ENCODE data around the gene S100A16. TPM values are rescaled to one million over a fixed set of nuclear protein-coding genes. Genes with fewer than 3 reads are reported as not detected.

The S100A16 gene
- total RNA-seq, 5 donors from 2014 or later (not counting 1 experiment from before 2014, with no cell fraction given) = 0.53 to 1.0 (median 0.82) TPM; not detected in 2

- H3K9me3 Mint-ChIP-seq = no peaks in the 10 kb centered on the region
- ChIA-PET POLR2A (no interaction called here), CTCF (interaction anchor here in 1 of 2 donors (1.3 kb wide), 1 partner anchor 106 kb away, joined by 4 read pairs; no protein-coding TSS in a partner anchor)
- Histone ChIP-seq H3K36me3 (ENCODE audit: control insufficient read depth in 2 of 2, extremely low read depth in 1 of 2, insufficient read depth in 1 of 2, low read length in 1 of 2) (no peaks in the 10 kb centered on the region), H3K27me3 (replicated peaks in 1 of 2; ENCODE audit: control insufficient read depth in 2 of 2, extremely low read depth in 1 of 2, insufficient read depth in 2 of 2, low read length in 1 of 2) (peaks cover 0 to 20% of the 10 kb centered on the region in 2 experiments), H3K9me3 (no peaks in the 10 kb centered on the region), H3K4me1 (ENCODE audit: control insufficient read depth in 1 of 2, extremely low read depth in 1 of 2, insufficient read depth in 2 of 2, low read length in 2 of 2) (peaks cover 0 to 6% of the 10 kb centered on the region in 2 experiments), H3K4me3 (ENCODE audit: control insufficient read depth in 1 of 2, extremely low read depth in 1 of 2, low read length in 1 of 2) (no peak overlapping the region), H3K27ac (ENCODE audit: low read length) (no peak overlapping the region)
- H3K27ac Mint-ChIP-seq = no peak overlapping the region
- H3K27me3 Mint-ChIP-seq = no peaks in the 10 kb centered on the region
- no peak for ATAC-seq (replicated peaks in 1 of 4)
- H3K4me1 Mint-ChIP-seq = peaks cover 5 to 7% (median 5%) of the 10 kb centered on the region in 3 donors
- no peak overlapping the region for H3K4me3 Mint-ChIP-seq
- H3K36me3 Mint-ChIP-seq = no peaks in the 10 kb centered on the region
- WGBS (ENCODE audit: insufficient coverage) = 91% methylated on average over 4 of the region's 5 CpGs
- no peak for DNase-seq
These were observed 4.0 kb upstream of the S100A16 start for GRCh38 chr1:153616917-153617311.

GRCh38 chr1:153616144-153616916 is 3.4 kb upstream of the S100A16 start, which contains the start of gene S100A14:
S100A14 (minus strand) TSS chr1:153616325; CDS start chr1:153615858, 467 bp downstream.
- no peaks in the 10 kb centered on the region for H3K27me3 Mint-ChIP-seq
- H3K36me3 ChIP-seq (ENCODE audit: control insufficient read depth in 2 of 2, extremely low read depth in 1 of 2, insufficient read depth in 1 of 2, low read length in 1 of 2) = no peaks in the 10 kb centered on the region
- H3K27ac ChIP-seq (ENCODE audit: low read length) = no peak within 1 kb of the TSS
- 82% methylated on average over 3 of the region's 10 CpGs for WGBS (ENCODE audit: insufficient coverage)
- no peak within 1 kb of the TSS for H3K4me3 Mint-ChIP-seq
- no peak within 1 kb of the TSS for H3K4me3 ChIP-seq (ENCODE audit: control insufficient read depth in 1 of 2, extremely low read depth in 1 of 2, low read length in 1 of 2)
- H3K4me1 ChIP-seq (ENCODE audit: control insufficient read depth in 1 of 2, extremely low read depth in 1 of 2, insufficient read depth in 2 of 2, low read length in 2 of 2) = peaks cover 0 to 6% of the 10 kb centered on the region in 2 experiments
- H3K27me3 ChIP-seq (replicated peaks in 1 of 2; ENCODE audit: control insufficient read depth in 2 of 2, extremely low read depth in 1 of 2, insufficient read depth in 2 of 2, low read length in 1 of 2) = peaks cover 0 to 20% of the 10 kb centered on the region in 2 experiments
- H3K9me3 ChIP-seq = no peaks in the 10 kb centered on the region
- peaks cover 5 to 7% (median 5%) of the 10 kb centered on the region in 3 donors for H3K4me1 Mint-ChIP-seq
- no peak within 1 kb of the TSS for H3K27ac Mint-ChIP-seq
- DNase-seq (no peak), ATAC-seq (replicated peaks in 1 of 4) (no peak)
- ChIA-PET CTCF (no interaction called here), POLR2A (interaction anchor here in 1 of 2 donors (0.6 kb wide), 1 partner anchor 147 kb away, joined by 3 read pairs; no protein-coding TSS in a partner anchor)
- H3K36me3 Mint-ChIP-seq = no peaks in the 10 kb centered on the region
- H3K9me3 Mint-ChIP-seq = no peaks in the 10 kb centered on the region

GRCh38 chr1:153615406-153615805 is 2.5 kb upstream of the S100A16 start:
- Mint-ChIP-seq H3K4me3 (no peak overlapping the region), H3K27me3 (no peaks in the 10 kb centered on the region), H3K9me3 (no peaks in the 10 kb centered on the region), H3K27ac (no peak overlapping the region), H3K36me3 (no peaks in the 10 kb centered on the region), H3K4me1 (peaks cover 5 to 7% (median 5%) of the 10 kb centered on the region in 3 donors)
- H3K4me3 ChIP-seq (ENCODE audit: control insufficient read depth in 1 of 2, extremely low read depth in 1 of 2, low read length in 1 of 2) = no peak overlapping the region
- CTCF ChIA-PET = no interaction called here
- no peak overlapping the region for H3K27ac ChIP-seq (ENCODE audit: low read length)
- POLR2A ChIA-PET = interaction anchor here in 1 of 2 donors (0.6 kb wide), 1 partner anchor 39 kb away, joined by 3 read pairs; no protein-coding TSS in a partner anchor
- H3K27me3 ChIP-seq (replicated peaks in 1 of 2; ENCODE audit: control insufficient read depth in 2 of 2, extremely low read depth in 1 of 2, insufficient read depth in 2 of 2, low read length in 1 of 2) = peaks cover 0 to 20% of the 10 kb centered on the region in 2 experiments
- WGBS (ENCODE audit: insufficient coverage) = no CpG with 5 or more reads among the region's 2 CpGs
- no peaks in the 10 kb centered on the region for H3K9me3 ChIP-seq
- DNase-seq (no peak), ATAC-seq (replicated peaks in 1 of 4) (no peak)
- H3K36me3 ChIP-seq (ENCODE audit: control insufficient read depth in 2 of 2, extremely low read depth in 1 of 2, insufficient read depth in 1 of 2, low read length in 1 of 2) = no peaks in the 10 kb centered on the region
- H3K4me1 ChIP-seq (ENCODE audit: control insufficient read depth in 1 of 2, extremely low read depth in 1 of 2, insufficient read depth in 2 of 2, low read length in 2 of 2) = peaks cover 0 to 6% of the 10 kb centered on the region in 2 experiments

GRCh38 chr1:153614906-153615305 is 2.0 kb upstream of the S100A16 start:
- Mint-ChIP-seq H3K4me3 (no peak overlapping the region), H3K9me3 (no peaks in the 10 kb centered on the region), H3K27ac (no peak overlapping the region), H3K4me1 (peaks cover 5 to 7% (median 5%) of the 10 kb centered on the region in 3 donors), H3K36me3 (no peaks in the 10 kb centered on the region), H3K27me3 (no peaks in the 10 kb centered on the region)
- ChIA-PET CTCF (no interaction called here), POLR2A (interaction anchor here in 1 of 2 donors (0.6 kb wide), 1 partner anchor 39 kb away, joined by 3 read pairs; no protein-coding TSS in a partner anchor)
- H3K4me3 ChIP-seq (ENCODE audit: control insufficient read depth in 1 of 2, extremely low read depth in 1 of 2, low read length in 1 of 2) = no peak overlapping the region
- H3K27ac ChIP-seq (ENCODE audit: low read length) = no peak overlapping the region
- WGBS (ENCODE audit: insufficient coverage) = 100% methylated on average over 1 of the region's 7 CpGs
- no peaks in the 10 kb centered on the region for H3K36me3 ChIP-seq (ENCODE audit: control insufficient read depth in 2 of 2, extremely low read depth in 1 of 2, insufficient read depth in 1 of 2, low read length in 1 of 2)
- ATAC-seq (replicated peaks in 1 of 4) (no peak), DNase-seq (no peak)
- peaks cover 0 to 6% of the 10 kb centered on the region in 2 experiments for H3K4me1 ChIP-seq (ENCODE audit: control insufficient read depth in 1 of 2, extremely low read depth in 1 of 2, insufficient read depth in 2 of 2, low read length in 2 of 2)
- H3K27me3 ChIP-seq (replicated peaks in 1 of 2; ENCODE audit: control insufficient read depth in 2 of 2, extremely low read depth in 1 of 2, insufficient read depth in 2 of 2, low read length in 1 of 2) = peaks cover 0 to 20% of the 10 kb centered on the region in 2 experiments
- H3K9me3 ChIP-seq = no peaks in the 10 kb centered on the region

GRCh38 chr1:153614189-153614900 is 1.4 kb upstream of the S100A16 start:
- H3K4me1 Mint-ChIP-seq = peaks cover 5 to 7% (median 5%) of the 10 kb centered on the region in 3 donors
- no peaks in the 10 kb centered on the region for H3K27me3 Mint-ChIP-seq
- DNase-seq (no peak), ATAC-seq (replicated peaks in 1 of 4) (no peak)
- H3K4me3 Mint-ChIP-seq = no peak overlapping the region
- no peak overlapping the region for H3K27ac ChIP-seq (ENCODE audit: low read length)
- no peaks in the 10 kb centered on the region for H3K9me3 ChIP-seq
- WGBS (ENCODE audit: insufficient coverage) = 75% methylated on average over 1 of the region's 2 CpGs
- H3K27me3 ChIP-seq (replicated peaks in 1 of 2; ENCODE audit: control insufficient read depth in 2 of 2, extremely low read depth in 1 of 2, insufficient read depth in 2 of 2, low read length in 1 of 2) = peaks cover 0 to 20% of the 10 kb centered on the region in 2 experiments
- POLR2A ChIA-PET = interaction anchor here in 1 of 2 donors (0.6 kb wide), 1 partner anchor 27 kb away, joined by 3 read pairs; no protein-coding TSS in a partner anchor
- H3K4me1 ChIP-seq (ENCODE audit: control insufficient read depth in 1 of 2, extremely low read depth in 1 of 2, insufficient read depth in 2 of 2, low read length in 2 of 2) = peaks cover 0 to 6% of the 10 kb centered on the region in 2 experiments
- no peak overlapping the region for H3K27ac Mint-ChIP-seq
- no peaks in the 10 kb centered on the region for H3K36me3 ChIP-seq (ENCODE audit: control insufficient read depth in 2 of 2, extremely low read depth in 1 of 2, insufficient read depth in 1 of 2, low read length in 1 of 2)
- no peaks in the 10 kb centered on the region for H3K36me3 Mint-ChIP-seq
- no peaks in the 10 kb centered on the region for H3K9me3 Mint-ChIP-seq
- CTCF ChIA-PET = no interaction called here
- H3K4me3 ChIP-seq (ENCODE audit: control insufficient read depth in 1 of 2, extremely low read depth in 1 of 2, low read length in 1 of 2) = no peak overlapping the region

- Histone ChIP-seq H3K27me3 (replicated peaks in 1 of 2; ENCODE audit: control insufficient read depth in 2 of 2, extremely low read depth in 1 of 2, insufficient read depth in 2 of 2, low read length in 1 of 2) (peaks cover 0 to 20% of the 10 kb centered on the region in 2 experiments), H3K36me3 (ENCODE audit: control insufficient read depth in 2 of 2, extremely low read depth in 1 of 2, insufficient read depth in 1 of 2, low read length in 1 of 2) (no peaks in the 10 kb centered on the region), H3K9me3 (no peaks in the 10 kb centered on the region), H3K4me3 (ENCODE audit: control insufficient read depth in 1 of 2, extremely low read depth in 1 of 2, low read length in 1 of 2) (no peak overlapping the region), H3K4me1 (ENCODE audit: control insufficient read depth in 1 of 2, extremely low read depth in 1 of 2, insufficient read depth in 2 of 2, low read length in 2 of 2) (peaks cover 0 to 6% of the 10 kb centered on the region in 2 experiments), H3K27ac (ENCODE audit: low read length) (no peak overlapping the region)
- ATAC-seq (replicated peaks in 1 of 4) (no peak), DNase-seq (no peak)
- Mint-ChIP-seq H3K27me3 (no peaks in the 10 kb centered on the region), H3K4me1 (peaks cover 5 to 7% (median 5%) of the 10 kb centered on the region in 3 donors), H3K36me3 (no peaks in the 10 kb centered on the region), H3K27ac (no peak overlapping the region), H3K9me3 (no peaks in the 10 kb centered on the region), H3K4me3 (no peak overlapping the region)
- 91% methylated on average over 4 of the region's 5 CpGs for WGBS (ENCODE audit: insufficient coverage)
- POLR2A ChIA-PET = no interaction called here
- CTCF ChIA-PET = no interaction called here
These were observed 469 bp upstream of the S100A16 start for GRCh38 chr1:153613406-153613805.

All from T-cell (primary cell).